ENCODE measurements around the gene MS4A6E.

MS4A6E gene

DNA sequence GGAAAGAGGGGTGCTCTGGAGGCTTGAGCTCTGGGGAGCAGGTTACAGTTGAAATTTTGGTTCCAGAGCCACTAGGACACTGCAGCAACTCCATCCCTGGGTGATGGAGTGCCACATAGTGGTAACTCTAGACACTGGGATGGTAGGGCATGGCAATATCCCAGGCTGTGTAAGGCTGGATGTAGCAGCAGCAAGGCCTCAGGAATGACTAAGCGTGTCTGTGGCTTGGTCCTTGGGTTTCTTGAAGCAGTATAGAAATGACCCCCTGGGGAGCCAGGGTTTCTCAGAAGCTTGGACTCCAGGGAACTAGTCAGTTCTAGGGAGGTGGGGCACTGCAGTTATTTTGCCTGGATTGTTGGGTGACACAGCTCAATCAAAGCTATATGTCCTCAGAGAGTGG is 38.5 kb upstream of the MS4A6E start:
- TF ChIP-seq YY1 (IDR thresholded peaks at IDR 0.05; ENCODE audit: low read depth) (no peak), TCF12 (IDR thresholded peaks at IDR 0.05; ENCODE audit: low read depth) (no peak), EGR1 (IDR thresholded peaks at IDR 0.05) (no peak), MAX (IDR thresholded peaks at IDR 0.05) (no peak), EP300 (IDR thresholded peaks at IDR 0.05; ENCODE audit: borderline replicate concordance) (no peak), TEAD4 (IDR thresholded peaks at IDR 0.05) (no peak), FOXM1 (IDR thresholded peaks at IDR 0.05; ENCODE audit: borderline replicate concordance, low read depth) (no peak), CREB1 (IDR thresholded peaks at IDR 0.05; ENCODE audit: low read depth) (no peak), RAD21 (IDR thresholded peaks at IDR 0.05; ENCODE audit: low read depth) (no peak), NFIC (IDR thresholded peaks at IDR 0.05) (no peak), ZBTB7A (IDR thresholded peaks at IDR 0.05; ENCODE audit: low read depth) (no peak), REST (IDR thresholded peaks at IDR 0.05; ENCODE audit: low read depth) (no peak), CEBPB (IDR thresholded peaks at IDR 0.05) (no peak), TAF1 (IDR thresholded peaks at IDR 0.05; ENCODE audit: low read depth) (no peak)
- TF ChIP-seq, protein P1, sequence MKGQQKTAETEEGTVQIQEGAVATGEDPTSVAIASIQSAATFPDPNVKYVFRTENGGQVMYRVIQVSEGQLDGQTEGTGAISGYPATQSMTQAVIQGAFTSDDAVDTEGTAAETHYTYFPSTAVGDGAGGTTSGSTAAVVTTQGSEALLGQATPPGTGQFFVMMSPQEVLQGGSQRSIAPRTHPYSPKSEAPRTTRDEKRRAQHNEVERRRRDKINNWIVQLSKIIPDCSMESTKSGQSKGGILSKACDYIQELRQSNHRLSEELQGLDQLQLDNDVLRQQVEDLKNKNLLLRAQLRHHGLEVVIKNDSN (IDR thresholded peaks at IDR 0.05) = no peak

DNA sequence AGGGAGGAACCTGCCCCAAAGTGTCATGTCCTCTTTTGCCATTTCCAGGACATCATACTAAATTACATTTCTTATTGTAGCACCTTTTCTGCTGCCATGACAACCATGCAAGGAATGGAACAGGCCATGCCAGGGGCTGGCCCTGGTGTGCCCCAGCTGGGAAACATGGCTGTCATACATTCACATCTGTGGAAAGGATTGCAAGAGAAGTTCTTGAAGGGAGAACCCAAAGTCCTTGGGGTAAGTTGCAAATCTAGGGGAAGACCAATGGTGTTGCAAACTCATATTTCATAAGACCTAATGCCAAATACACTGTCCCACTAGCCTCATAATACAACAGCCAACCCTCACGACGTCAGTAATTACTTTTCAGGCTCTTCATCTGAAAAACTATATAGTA is 34.9 kb upstream of the MS4A6E start:
- TF ChIP-seq REST (IDR thresholded peaks at IDR 0.05; ENCODE audit: low read depth) (no peak), TEAD4 (IDR thresholded peaks at IDR 0.05) (no peak), NFIC (IDR thresholded peaks at IDR 0.05) (no peak)

DNA sequence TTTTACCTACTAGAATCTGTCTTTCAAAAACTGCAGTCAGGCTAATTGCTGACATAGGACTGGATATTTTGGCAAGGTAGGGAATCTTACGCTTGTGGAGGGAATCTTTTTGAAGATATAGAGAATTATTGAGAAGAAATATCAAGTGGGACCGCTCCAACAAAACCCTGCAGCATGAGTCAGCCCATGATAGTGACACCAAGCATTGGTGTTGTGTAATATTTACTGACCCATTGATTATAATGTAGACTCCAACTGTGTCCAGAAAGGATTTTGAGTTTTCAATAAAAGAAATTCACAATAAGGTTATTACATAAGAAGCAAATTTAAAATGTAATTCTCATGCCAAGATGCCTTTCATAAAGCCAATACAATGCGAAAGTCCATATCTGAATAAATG is 25.9 kb upstream of the MS4A6E start:
- TF ChIP-seq, protein P1 (IDR thresholded peaks at IDR 0.05) = no peak
- TF ChIP-seq REST (IDR thresholded peaks at IDR 0.05; ENCODE audit: low read depth) = no peak
- TF ChIP-seq ZBTB7A (IDR thresholded peaks at IDR 0.05; ENCODE audit: low read depth) = no peak
- TF ChIP-seq EGR1 (IDR thresholded peaks at IDR 0.05) = no peak
- TF ChIP-seq EP300 (IDR thresholded peaks at IDR 0.05; ENCODE audit: borderline replicate concordance) = no peak
- no peak for TF ChIP-seq TAF1 (IDR thresholded peaks at IDR 0.05; ENCODE audit: low read depth)
- TF ChIP-seq RAD21 (IDR thresholded peaks at IDR 0.05; ENCODE audit: low read depth) = no peak
- TF ChIP-seq MAX (IDR thresholded peaks at IDR 0.05) = no peak
- TF ChIP-seq CREB1 (IDR thresholded peaks at IDR 0.05; ENCODE audit: low read depth) = no peak
- TF ChIP-seq NFIC (IDR thresholded peaks at IDR 0.05) = no peak
- no peak for TF ChIP-seq CEBPB (IDR thresholded peaks at IDR 0.05)
- no peak for TF ChIP-seq TCF12 (IDR thresholded peaks at IDR 0.05; ENCODE audit: low read depth)
- no peak for TF ChIP-seq TEAD4 (IDR thresholded peaks at IDR 0.05)
- no peak for TF ChIP-seq FOXM1 (IDR thresholded peaks at IDR 0.05; ENCODE audit: borderline replicate concordance, low read depth)
- no peak for TF ChIP-seq YY1 (IDR thresholded peaks at IDR 0.05; ENCODE audit: low read depth)

GRCh38 chr11:60303661-60304060 is 23.4 kb upstream of the MS4A6E start:
- TF ChIP-seq NFIC (IDR thresholded peaks at IDR 0.05) (no peak), TEAD4 (IDR thresholded peaks at IDR 0.05) (no peak), FOXM1 (IDR thresholded peaks at IDR 0.05; ENCODE audit: borderline replicate concordance, low read depth) (no peak), TAF1 (IDR thresholded peaks at IDR 0.05; ENCODE audit: low read depth) (no peak), EP300 (IDR thresholded peaks at IDR 0.05; ENCODE audit: borderline replicate concordance) (no peak)

Measured in Ishikawa (cell line).